Mesenteric fat pad (tissue), 1 donor: Measurements from ENCODE around the gene ZKSCAN3. TPM values are rescaled to one million over a fixed set of nuclear protein-coding genes. Genes with fewer than 3 reads are reported as not detected.
A peak's percentile ranks its signal among the peaks of the same experiment; 100 is the strongest.
"Not testable (repeated sequence)": the region's sequence is repeated elsewhere in the genome, so short reads cannot be mapped to it uniquely, and the experiment has no call there.

Experiments
- DNase-seq: peaks from one replicate; pipeline ENCODE4 v3.0.0-alpha.2; 2020; ENCODE audit warnings: low spot score
- long read RNA-seq: library from polyadenylated mRNA; unstranded; transcript quantifications from one replicate; pipeline ENCODE4 v2.0.0, GENCODE V29; 2020
- total RNA-seq: library from RNA; stranded (reverse); fragmentation: NEBNext Ultra II Directional; extraction: Animal tissue kit (Norgen Biotek cat#: 25700); gene quantifications from one replicate; pipeline ENCODE4 v1.2.1, GENCODE V29; 2021
- donor health status: DM: yes; HTN: yes; CAD: no.

Gene ZKSCAN3
- total RNA-seq, result 3.0 TPM
- long read RNA-seq, full-length matches to known transcripts, result 1 of 7 reads
- long read RNA-seq, partial matches to known transcripts, result 2 of 7 reads
- long read RNA-seq, other reads (novel, unspliced or antisense), result 4 of 7 reads

DNA sequence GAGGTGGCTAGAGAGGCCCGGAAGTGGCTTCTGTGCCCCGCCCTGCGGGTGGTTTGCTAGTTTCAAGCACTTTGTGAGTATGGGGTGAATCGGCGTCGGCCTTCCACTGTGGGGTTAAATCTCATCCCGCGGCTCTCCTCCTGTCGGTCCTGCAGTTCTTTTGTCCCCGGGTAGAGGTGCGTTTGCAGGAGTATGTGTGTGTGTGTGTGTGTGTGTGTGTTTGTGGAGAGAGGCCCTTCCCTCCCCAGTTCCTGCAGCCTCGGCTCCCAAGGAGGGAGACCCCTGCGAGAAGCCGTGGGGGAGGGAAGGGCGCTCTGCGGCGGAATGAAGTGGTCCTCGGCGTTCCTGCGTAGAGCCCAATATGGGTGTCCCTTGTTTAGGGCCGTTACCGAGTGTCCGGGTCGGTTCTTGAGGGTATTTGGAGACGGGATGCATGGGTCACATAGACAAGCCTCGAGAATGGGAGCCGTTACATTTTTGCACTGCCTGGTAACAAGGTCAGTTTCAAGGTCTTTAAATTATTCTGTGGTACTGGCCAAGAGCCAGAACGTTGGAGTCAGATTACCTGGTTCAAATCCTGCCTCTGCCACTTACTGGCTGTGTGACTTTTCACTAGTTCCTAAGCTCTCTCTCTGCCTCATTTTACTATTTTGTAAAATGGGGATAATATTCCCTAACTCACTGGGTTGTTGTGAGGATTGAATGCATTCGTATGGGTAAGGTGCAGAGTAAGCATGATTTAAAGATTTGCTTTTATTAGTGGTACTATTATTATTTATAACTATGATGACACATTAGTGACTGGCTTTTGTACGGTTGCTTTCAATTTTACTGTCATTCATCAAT lies at the start of gene ZKSCAN3:
TSS of gene ZKSCAN3 (plus strand) at position 56 of the 846 bp plus-strand sequence. CDS start 9,640 bp downstream, outside the sequence.
- no peak for DNase-seq

DNA sequence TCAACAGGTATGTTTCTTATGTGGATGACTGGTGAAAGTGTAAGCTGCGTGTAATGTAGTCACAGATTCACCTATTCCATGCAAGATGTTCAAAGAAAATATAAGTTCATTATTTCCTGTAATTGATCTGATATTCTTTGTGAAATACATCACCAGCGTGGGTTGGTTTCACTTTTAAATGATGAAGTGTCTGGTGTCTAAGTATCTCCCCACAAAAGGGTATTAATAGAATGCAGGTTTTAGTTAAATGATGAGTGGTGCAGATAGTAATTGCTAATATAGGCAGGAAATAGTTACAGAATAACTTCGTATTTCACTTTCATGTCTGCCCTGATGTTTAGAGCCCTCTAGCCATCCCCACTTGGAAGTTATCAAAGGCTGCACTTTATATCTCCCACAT lies 46.2 kb upstream of the ZKSCAN3 start:
- DNase-seq, result no peak

- DNase-seq, result not testable (repeated sequence)
These were observed 43.4 kb upstream of the ZKSCAN3 start for GRCh38 chr6:28306363-28306762.

DNA sequence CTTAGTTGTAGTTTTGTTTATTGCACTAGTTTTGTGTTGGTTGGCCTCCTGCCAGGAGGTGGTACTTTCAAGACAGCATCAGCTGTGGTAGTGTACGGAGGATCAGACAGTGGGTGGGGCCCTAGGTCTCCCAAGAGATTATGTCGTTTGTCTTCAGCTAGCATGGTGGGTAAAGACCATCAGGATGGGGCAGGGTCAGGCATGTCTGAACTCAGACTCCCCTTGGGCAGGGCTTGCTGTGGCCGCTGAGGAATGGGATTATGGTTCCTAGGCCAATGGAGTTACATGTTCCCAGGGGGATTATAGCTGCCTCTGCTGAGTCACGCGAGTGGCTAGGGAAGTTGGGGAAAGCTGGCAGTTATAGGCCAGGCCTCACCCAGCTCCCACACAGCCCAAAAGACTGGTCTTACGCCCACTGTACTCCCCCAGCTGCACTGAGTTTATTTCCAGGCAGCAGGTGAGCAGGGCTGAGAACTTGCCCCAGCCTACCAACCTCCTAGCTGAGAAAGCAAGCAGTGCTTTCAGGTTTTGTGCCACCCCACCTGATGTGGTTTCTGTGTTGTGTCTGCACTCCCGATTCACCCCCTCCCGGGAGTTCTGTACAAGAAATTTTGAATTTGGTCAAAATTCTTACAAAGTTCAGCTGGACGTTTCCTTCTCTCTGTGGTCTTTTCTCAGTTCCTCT lies 38.5 kb upstream of the ZKSCAN3 start:
- no peak for DNase-seq

DNA sequence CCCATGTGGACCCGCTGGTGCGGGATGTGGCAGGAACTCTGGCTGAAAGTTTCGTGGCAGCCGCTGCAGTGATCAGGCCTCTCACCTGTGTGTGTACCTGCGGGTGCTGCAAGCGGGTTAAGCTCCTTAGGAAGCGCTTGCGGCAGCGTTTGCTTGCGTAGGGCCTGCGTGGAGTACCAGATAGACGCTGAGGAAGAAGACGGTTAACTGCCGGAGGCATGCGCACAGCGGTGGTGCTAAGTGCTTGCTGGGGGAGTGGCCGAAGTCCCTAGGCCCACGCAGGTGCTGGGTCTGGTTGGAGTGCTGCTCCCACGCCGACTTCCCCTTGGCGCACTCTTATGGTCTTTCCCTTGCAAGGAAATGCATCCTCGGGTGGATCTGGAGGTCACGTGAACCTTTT lies 36.8 kb upstream of the ZKSCAN3 start:
- DNase-seq, result no peak

GRCh38 chr6:28315628-28316027 lies 34.1 kb upstream of the ZKSCAN3 start:
- DNase-seq, result no peak

- not testable (repeated sequence) for DNase-seq
These were observed 31.9 kb upstream of the ZKSCAN3 start for GRCh38 chr6:28317866-28318265.

- no peak for DNase-seq
These were observed 27.1 kb upstream of the ZKSCAN3 start for GRCh38 chr6:28322661-28323060.

GRCh38 chr6:28323813-28324424 lies 25.8 kb upstream of the ZKSCAN3 start:
- no peak for DNase-seq

- DNase-seq, result no peak
These were observed 23.3 kb upstream of the ZKSCAN3 start for GRCh38 chr6:28326371-28326948.

GRCh38 chr6:28330041-28330440 lies 19.7 kb upstream of the ZKSCAN3 start:
- DNase-seq, result no peak

GRCh38 chr6:28333047-28333446 lies 16.7 kb upstream of the ZKSCAN3 start:
- no peak for DNase-seq

DNA sequence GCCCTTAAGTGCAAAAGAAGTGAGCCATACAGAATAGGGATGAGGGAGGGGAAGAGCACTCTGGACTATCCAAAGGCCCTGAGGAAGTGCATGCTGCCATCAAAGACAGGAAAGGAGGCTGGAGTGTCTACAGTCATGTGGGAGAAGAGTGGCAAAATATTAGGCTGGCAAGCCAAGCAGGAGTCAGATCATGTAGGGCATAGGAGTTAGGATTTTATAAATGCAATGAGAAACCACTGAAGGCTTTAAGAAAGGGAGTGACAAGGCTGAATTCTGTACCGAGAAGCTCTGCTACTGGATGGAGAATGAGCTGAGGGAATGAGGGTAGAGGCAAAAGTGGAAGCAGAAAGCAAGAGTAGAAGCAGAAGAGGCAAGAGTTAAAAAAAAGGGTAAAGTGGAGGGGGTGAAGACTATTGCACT lies 16.1 kb upstream of the ZKSCAN3 start:
- DNase-seq, result no peak

DNA sequence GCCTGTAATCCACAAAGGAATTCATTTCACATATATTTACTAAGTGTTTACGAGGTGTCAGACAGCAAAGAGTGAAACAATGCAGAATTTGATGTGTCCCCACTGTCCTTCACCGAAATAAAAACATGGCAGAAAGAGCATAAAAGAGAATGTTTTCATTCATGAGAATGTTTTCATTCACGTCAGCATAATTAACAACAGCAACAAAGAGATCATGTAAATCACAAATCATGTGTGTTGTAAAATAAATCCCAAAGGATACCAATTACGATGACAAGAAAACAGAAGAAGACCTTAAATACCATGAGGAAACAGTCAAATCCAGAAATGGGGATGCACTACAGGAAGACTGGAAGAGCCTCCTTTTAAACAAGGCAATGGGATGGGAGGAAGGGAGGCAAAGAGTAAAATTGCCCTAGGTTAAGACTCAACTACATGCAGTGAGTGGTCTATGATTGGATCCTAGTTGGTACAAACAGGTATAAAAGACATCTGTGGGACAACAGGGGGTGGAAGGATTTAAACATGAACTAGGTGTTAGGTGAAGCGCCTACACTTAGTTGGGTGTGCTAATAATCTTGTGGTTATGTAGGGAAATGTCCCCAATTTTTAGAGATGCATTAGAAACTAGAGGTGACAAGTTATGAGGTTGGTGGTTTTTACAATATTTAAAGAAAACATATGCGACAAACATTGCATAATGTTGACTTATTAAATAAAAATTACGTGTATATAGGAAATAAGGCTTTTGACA lies 15.3 kb upstream of the ZKSCAN3 start:
- DNase-seq, result no peak

- DNase-seq, result no peak
These were observed 14.6 kb upstream of the ZKSCAN3 start for GRCh38 chr6:28335040-28335563.

- DNase-seq, result peak; percentile 95
These were observed 14.0 kb upstream of the ZKSCAN3 start, which contains the start of gene ZSCAN31 for GRCh38 chr6:28335564-28336283. Gene ZSCAN31, minus strand, starts transcription at chr6:28336148. Its CDS starts 6,465 bp downstream, at chr6:28329683.

- no peak for DNase-seq
These were observed 13.2 kb upstream of the ZKSCAN3 start for GRCh38 chr6:28336284-28337120.

GRCh38 chr6:28337121-28337520 lies 12.6 kb upstream of the ZKSCAN3 start:
- DNase-seq, result no peak
